Body of pancreas (tissue), 4 donors: ENCODE results near the gene SGK1. TPM values are rescaled to one million over a fixed set of nuclear protein-coding genes. Genes with fewer than 3 reads are reported as not detected.
"Not testable (repeated sequence)": the region's sequence is repeated elsewhere in the genome, so short reads cannot be mapped to it uniquely, and the experiment has no call there.

Experiments used
- ATAC-seq: fragments of 150-250 bp; one replicate; pipeline ENCODE4 v1.9.1; 2016
- DNase-seq, 4 donors: peaks; one replicate each; pipeline ENCODE4 v3.0.0-alpha.2; 2019
- H3K27ac ChIP-seq, 4 donors: fragments of 200-600 bp; sonication (generic); 1 replicate in 3 of 4; 2 replicates in 1 of 4; pipeline versions ENCODE4 v1.5.1 to v1.6.1; 2016 to 2019; ENCODE audit warnings: mild to moderate bottlenecking in 1 of 4, mixed read lengths in 1 of 4, moderate library complexity in 1 of 4
- H3K27me3 ChIP-seq, 2 donors: fragments of 200-600 bp; sonication (generic); one replicate each; pipeline ENCODE4 v1.6.0; 2016; ENCODE audit warnings: mild to moderate bottlenecking in 1 of 2
- H3K36me3 ChIP-seq, 2 donors: fragments of 200-600 bp; sonication (generic); replicated peaks in 1 of 2; 2 replicates each; pipeline ENCODE4 v1.5.1; 2016; ENCODE audit warnings: low read depth in 2 of 2; ENCODE audit not compliant: insufficient read depth in 1 of 2
- H3K4me1 ChIP-seq: fragments of 200-600 bp; sonication (generic); one replicate; pipeline ENCODE4 v1.6.0; 2016
- H3K4me3 ChIP-seq, 2 donors: fragments of 200-600 bp; sonication (generic); 1 replicate in 1 of 2; 2 replicates in 1 of 2; pipeline ENCODE4 v1.5.1; 2016 to 2019
- H3K9me3 ChIP-seq, 3 donors: fragments of 200-600 bp; sonication (generic); 1 replicate in 2 of 3; 2 replicates in 1 of 3; pipeline ENCODE4 v1.5.1; 2016
- POLR2A ChIP-seq, 3 donors: fragments of 450-650 bp; IDR thresholded peaks; one replicate each; pipeline ENCODE4 v1.6.1; 2016; ENCODE audit warnings: antibody characterized with exemption in 3 of 3, mild to moderate bottlenecking in 2 of 3
- WGBS, 2 donors: methylation state at CpG; one replicate each; pipeline ENCODE4 v1.1.5; 2017; 5-methylcytosine and 5-hydroxymethylcytosine counted together
- intact Hi-C: fragments of 100-400 bp; cut with DNase I; formaldehyde crosslinking; loops from one replicate; pipeline ENCODE4 v1.15.1; 2023
- total RNA-seq, 2 donors: library from RNA; depleted of rRNA; stranded (reverse); fragments of >200 nt; gene quantifications; one replicate each; pipeline ENCODE4 v1.1.0, GENCODE V29; 2016
- TF ChIP-seq, protein P1 (sequence below), 7 experiments: fragments of 450-650 bp in 4 of 7; fragments of 200-600 bp in 3 of 7; sonication (generic) in 3 of 7; IDR thresholded peaks; one replicate each; pipeline ENCODE4 v1.5.1; 2016 to 2019; ENCODE audit warnings: antibody characterized with exemption in 7 of 7

SGK1 gene
- total RNA-seq, 2 donors from 2014 or later: 51.1 to 238 TPM

- no peaks in the 10 kb centered on the region for H3K36me3 ChIP-seq
- H3K9me3 ChIP-seq: no peaks in the 10 kb centered on the region
- DNase-seq (peak in 2 of 4 donors; percentile 33 to 38), ATAC-seq (peak; percentile 47)
- H3K27ac ChIP-seq: peak overlapping the region; percentile 50 to 81 (median 65)
- H3K4me1 ChIP-seq: peaks cover 55% of the 10 kb centered on the region
- WGBS, 2 donors: 45 to 58% methylated on average over 6 of the region's 6 CpGs
- intact Hi-C loops: no loop called here
- no peak for TF ChIP-seq POLR2A (IDR thresholded peaks at IDR 0.05)
- TF ChIP-seq, protein P1, sequence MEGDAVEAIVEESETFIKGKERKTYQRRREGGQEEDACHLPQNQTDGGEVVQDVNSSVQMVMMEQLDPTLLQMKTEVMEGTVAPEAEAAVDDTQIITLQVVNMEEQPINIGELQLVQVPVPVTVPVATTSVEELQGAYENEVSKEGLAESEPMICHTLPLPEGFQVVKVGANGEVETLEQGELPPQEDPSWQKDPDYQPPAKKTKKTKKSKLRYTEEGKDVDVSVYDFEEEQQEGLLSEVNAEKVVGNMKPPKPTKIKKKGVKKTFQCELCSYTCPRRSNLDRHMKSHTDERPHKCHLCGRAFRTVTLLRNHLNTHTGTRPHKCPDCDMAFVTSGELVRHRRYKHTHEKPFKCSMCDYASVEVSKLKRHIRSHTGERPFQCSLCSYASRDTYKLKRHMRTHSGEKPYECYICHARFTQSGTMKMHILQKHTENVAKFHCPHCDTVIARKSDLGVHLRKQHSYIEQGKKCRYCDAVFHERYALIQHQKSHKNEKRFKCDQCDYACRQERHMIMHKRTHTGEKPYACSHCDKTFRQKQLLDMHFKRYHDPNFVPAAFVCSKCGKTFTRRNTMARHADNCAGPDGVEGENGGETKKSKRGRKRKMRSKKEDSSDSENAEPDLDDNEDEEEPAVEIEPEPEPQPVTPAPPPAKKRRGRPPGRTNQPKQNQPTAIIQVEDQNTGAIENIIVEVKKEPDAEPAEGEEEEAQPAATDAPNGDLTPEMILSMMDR (IDR thresholded peaks at IDR 0.05): no peak
- H3K27me3 ChIP-seq: no peaks in the 10 kb centered on the region
- no peak overlapping the region for H3K4me3 ChIP-seq
Observed at GRCh38 chr6:134238960-134239795, 78.7 kb downstream of the SGK1 start.

GRCh38 chr6:134238006-134238405 is 79.9 kb downstream of the SGK1 start:
- peak; percentile 69 for ATAC-seq

DNA sequence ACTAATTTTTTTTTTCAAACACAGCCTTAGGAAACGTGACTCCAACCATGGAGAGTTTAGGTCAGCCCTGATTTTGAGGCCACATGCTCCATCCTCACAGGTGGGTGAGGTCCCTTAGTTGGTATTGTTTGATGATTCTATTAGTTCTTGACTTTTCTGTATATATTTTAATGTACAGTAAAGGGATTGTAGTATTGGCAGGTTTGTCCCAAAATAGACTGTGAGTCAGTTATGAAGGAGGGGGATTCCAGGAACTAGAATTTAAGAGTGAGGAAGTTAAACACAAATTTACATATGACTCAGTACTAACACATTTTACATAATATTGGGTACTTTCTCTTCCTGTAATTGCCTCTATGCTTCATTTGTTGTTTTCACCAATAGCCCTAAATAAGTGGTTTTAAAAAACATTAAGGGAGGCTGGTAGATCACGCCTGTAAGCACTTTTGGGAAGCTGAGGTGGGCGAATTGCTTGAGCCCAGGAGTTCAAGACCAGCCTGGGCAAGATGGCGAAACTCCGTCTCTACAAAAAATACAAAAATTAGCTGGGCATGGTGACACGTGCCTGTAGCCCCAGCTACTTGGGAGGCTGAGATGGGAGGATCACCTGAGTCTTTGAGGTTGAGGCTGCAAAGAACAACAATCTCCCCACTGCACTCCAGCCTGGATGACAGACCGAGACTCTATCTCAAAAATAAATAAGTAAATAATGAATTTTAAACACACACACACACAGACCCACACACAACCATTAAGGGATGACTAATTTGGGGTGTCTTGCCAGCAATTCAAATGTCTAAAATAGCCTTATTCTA is 81.8 kb downstream of the SGK1 start:
- 76 to 77% methylated on average over 7 of the region's 7 CpGs for WGBS, 2 donors
- TF ChIP-seq, protein P1 (IDR thresholded peaks at IDR 0.05): no peak
- no peak for TF ChIP-seq POLR2A (IDR thresholded peaks at IDR 0.05)
- Histone ChIP-seq H3K4me1 (peaks cover 54% of the 10 kb centered on the region), H3K9me3 (no peaks in the 10 kb centered on the region), H3K4me3 (no peak overlapping the region), H3K36me3 (no peaks in the 10 kb centered on the region), H3K27ac (peak overlapping the region; percentile 18 to 81 (median 56)), H3K27me3 (no peaks in the 10 kb centered on the region)
- ATAC-seq (peak; percentile 74), DNase-seq (no peak)
- intact Hi-C loops: no loop called here

More at GRCh38 chr6:134238006-134238405, 79.9 kb downstream of the SGK1 start:
- peak overlapping the region; percentile 25 to 81 (median 61) for H3K27ac ChIP-seq
- no peaks in the 10 kb centered on the region for H3K36me3 ChIP-seq
- TF ChIP-seq, protein P1 (IDR thresholded peaks at IDR 0.05): no peak
- TF ChIP-seq POLR2A (IDR thresholded peaks at IDR 0.05): no peak
- DNase-seq: no peak
- 29 to 35% methylated on average over 2 of the region's 2 CpGs for WGBS, 2 donors
- intact Hi-C loops: no loop called here
- no peaks in the 10 kb centered on the region for H3K27me3 ChIP-seq
- peaks cover 55% of the 10 kb centered on the region for H3K4me1 ChIP-seq
- H3K9me3 ChIP-seq: no peaks in the 10 kb centered on the region
- no peak overlapping the region for H3K4me3 ChIP-seq

- H3K4me3 ChIP-seq, intact Hi-C loops, DNase-seq, ATAC-seq, H3K27me3 ChIP-seq, H3K36me3 ChIP-seq, H3K9me3 ChIP-seq: not testable (repeated sequence)
- peak overlapping the region in 2 of 4 donors; percentile 73 to 81 for H3K27ac ChIP-seq
- peaks cover 46% of the 10 kb centered on the region for H3K4me1 ChIP-seq
- 90 to 95% methylated on average over 4 of the region's 4 CpGs for WGBS, 2 donors
Observed at GRCh38 chr6:134235334-134235733, 82.6 kb downstream of the SGK1 start.
